ENCODE results near the gene PCGF2. TPM values are rescaled to one million over a fixed set of nuclear protein-coding genes. Genes with fewer than 3 reads are reported as not detected.
A peak's percentile ranks its signal among the peaks of the same experiment; 100 is the strongest.

PCGF2 gene
- total and polyA plus RNA-seq, 2 of the 8 experiments (the other 6 are each of a cell fraction or from before 2014, with no cell fraction given) = 42.1 to 93.3 TPM

GRCh38 chr17:38750312-38751121 is 2.4 kb upstream of the PCGF2 start:
- DNase-seq (ENCODE audit: low read depth in 1 of 2, low spot score in 2 of 2) (peak in 1 of 2 experiments; percentile 73), FAIRE-seq (no peak)
- Histone ChIP-seq H3K14ac (ENCODE audit: insufficient read length) (no peak overlapping the region), H3K27me3 (replicated peaks in 1 of 4; ENCODE audit: control insufficient read depth in 3 of 4, extremely low read depth in 1 of 4, insufficient read depth in 3 of 4, low read length in 3 of 4) (peaks cover 0 to 11% (median 5%) of the 10 kb centered on the region in 4 experiments; a peak in 5 of 7 replicates), H3K18ac (ENCODE audit: extremely low read depth, low read length) (no peak overlapping the region; the same call in 1 of the 2 replicates), H2BK20ac (ENCODE audit: low read length) (no peak overlapping the region), H2BK5ac (ENCODE audit: low read depth, low read length) (no peak overlapping the region), H3K4me1 (replicated peaks in 1 of 4; ENCODE audit: control insufficient read depth in 3 of 4, insufficient read depth in 4 of 4, low read length in 3 of 4) (peaks cover 7 to 19% (median 13%) of the 10 kb centered on the region in 4 experiments), H3K56ac (replicated peaks; ENCODE audit: insufficient read length, low read depth, low read length) (no peak overlapping the region), H3K9ac (replicated peaks in 1 of 4; ENCODE audit: extremely low read depth in 1 of 4, low read depth in 3 of 4, low read length in 3 of 4) (peak overlapping the region in 1 of 4 experiments; percentile 43; a peak in 3 of 7 replicates), H3K36me3 (ENCODE audit: control insufficient read depth in 2 of 4, insufficient read depth in 4 of 4, low read length in 3 of 4) (peaks cover 0 to 3% (median 1%) of the 10 kb centered on the region in 4 experiments; a peak in 3 of 8 replicates), H3K9me3 (ENCODE audit: insufficient read depth in 2 of 2, low read depth in 1 of 2, low read length in 1 of 2) (no peaks in the 10 kb centered on the region), H4K91ac (replicated peaks; ENCODE audit: insufficient read length, low read length) (no peak overlapping the region), H3K79me1 (ENCODE audit: low read depth, low read length) (peaks cover 5% of the 10 kb centered on the region), H3K23ac (ENCODE audit: insufficient read length) (no peak overlapping the region), H3K27ac (ENCODE audit: low read depth, low read length) (no peak overlapping the region), H4K8ac (ENCODE audit: extremely low read depth, insufficient read depth, low read length) (no peak overlapping the region), H2BK120ac (replicated peaks; ENCODE audit: low read depth, low read length) (no peak overlapping the region), H4K5ac (ENCODE audit: insufficient read length, low read depth, low read length) (no peak overlapping the region), H2AFZ (ENCODE audit: low read length) (no peak overlapping the region), H3K79me2 (ENCODE audit: control insufficient read depth in 1 of 2, insufficient read depth in 2 of 2, low read length in 2 of 2) (peaks cover 16 to 34% of the 10 kb centered on the region in 2 experiments), H3K4me3 (ENCODE audit: extremely low read depth in 1 of 4, insufficient read depth in 2 of 4, low read depth in 3 of 4, low read length in 4 of 4) (peak overlapping the region; percentile 66 to 87 (median 84)), H3K4ac (replicated peaks; ENCODE audit: insufficient read length, low read depth, low read length) (peak overlapping the region; percentile 49), H2BK15ac (ENCODE audit: low read length) (no peak overlapping the region), H2BK12ac (ENCODE audit: low read depth, low read length) (0 out of 2 replicates have a peak overlapping the region, but pooled peaks have one; percentile 46), H3K4me2 (ENCODE audit: insufficient read depth in 1 of 2, low read depth in 2 of 2, low read length in 2 of 2) (peak overlapping the region; percentile 89 to 91), H3K23me2 (ENCODE audit: low read depth, low read length) (peaks cover 48% of the 10 kb centered on the region), H2AK5ac (ENCODE audit: low read depth, low read length) (no peak overlapping the region), H4K20me1 (replicated peaks in 1 of 2; ENCODE audit: control insufficient read depth in 1 of 2, insufficient read depth in 2 of 2, low read length in 2 of 2) (peaks cover 11 to 17% of the 10 kb centered on the region in 2 experiments)
- WGBS, 2 experiments (ENCODE audit: extremely low coverage in 1 of 2, insufficient coverage in 1 of 2, insufficient read length in 1 of 2, insufficient replicate concordance in 2 of 2, low coverage in 1 of 2, low lambda C conversion rate in 2 of 2, missing lambda C conversion rate in 1 of 2) = 3% methylated on average over 28 of the region's 28 CpGs; no CpG with 5 or more reads in 1 of the 2 experiments
- POLR2A ChIA-PET (ENCODE audit: partially characterized antibody) = interaction anchor here (0.7 to 3.6 kb wide), 10 partner anchors 14 to 449 kb away, joined by 3 to 22 read pairs (median 4); partner anchors contain the start of genes CISD3, CWC25, RPL19 and RPL23
- CTCF ChIA-PET (ENCODE audit: partially characterized antibody) = interaction anchor here (0.8 to 1.6 kb wide), 3 partner anchors 16 to 70 kb away, joined by 3 to 8 read pairs (median 4); no protein-coding TSS in a partner anchor
- TF ChIP-seq E2F6 (IDR thresholded peaks at IDR 0.05) (no peak), SIN3A (conservative IDR thresholded peaks at IDR 0.05 in 1 of 2, IDR thresholded peaks at IDR 0.05 in 1 of 2; ENCODE audit: low read depth in 1 of 2, low read length in 2 of 2) (peak; percentile 54 to 84; a peak in 2 of 4 replicates), SUZ12 (IDR thresholded peaks at IDR 0.05; ENCODE audit: low read length) (no peak), KDM4A (IDR thresholded peaks at IDR 0.05; ENCODE audit: low read depth, low read length, severe bottlenecking) (no peak), POU5F1 (IDR thresholded peaks at IDR 0.05; ENCODE audit: low read depth, low read length) (no peak), CEBPB (IDR thresholded peaks at IDR 0.05; ENCODE audit: low read depth, low read length) (no peak), FOSL1 (IDR thresholded peaks at IDR 0.05; ENCODE audit: insufficient read depth, low read depth, low read length) (no peak), TEAD4 (IDR thresholded peaks at IDR 0.05; ENCODE audit: low read depth, low read length) (peak; percentile 85), EZH2 (IDR thresholded peaks at IDR 0.05; ENCODE audit: low read depth, low read length, severe bottlenecking) (no peak), CTBP2 (IDR thresholded peaks at IDR 0.05; ENCODE audit: borderline replicate concordance, insufficient read depth, insufficient read length, low read length) (no peak)
